Endothelial cell of umbilical vein (primary cell): ENCODE measurements around the gene PRKCB. TPM values are rescaled to one million over a fixed set of nuclear protein-coding genes. Genes with fewer than 3 reads are reported as not detected.

Experiments
- BruUV-seq: library from RNA; stranded (reverse); fragments of 400-500 nt; replicated peaks from 2 replicates; lab custom pipeline; 2021; lab: Mats Ljungman, UMichigan
- CTCF ChIA-PET: fragments of 300-600, 350-600 bp; sonication (Branson Sonifier 250); formaldehyde crosslinking; loops from one replicate; lab custom pipeline; 2021; ENCODE audit warnings: antibody characterized with exemption, inconsistent platforms; lab: Charles Lee
- POLR2A ChIA-PET: fragments of 300-600, 350-600 bp; sonication (Branson Sonifier 250); formaldehyde crosslinking; loops from one replicate; lab custom pipeline; 2021; ENCODE audit warnings: antibody characterized with exemption, inconsistent platforms; lab: Charles Lee
- DNase-seq: peaks from one replicate; pipeline ENCODE4 v3.0.0-alpha.2; 2011; ENCODE audit warnings: low read depth, low spot score
- FAIRE-seq: peaks from 2 replicates; lab custom pipeline; 2011; peaks lifted over from hg19 to GRCh38; lab: Jason Lieb, UNC
- H2AFZ ChIP-seq: 2 replicates; pipeline ENCODE4 v1.6.0; 2012; ENCODE audit warnings: low read depth, low read length, control low read depth, inconsistent platforms
- H3K27ac ChIP-seq: 2 replicates; pipeline ENCODE4 v1.5.1; 2011; ENCODE audit warnings: low read depth, mild to moderate bottlenecking, control low read depth, low read length, moderate library complexity; ENCODE audit not compliant: insufficient read depth
- H3K27me3 ChIP-seq, 2 experiments: 2 replicates each; pipeline versions ENCODE4 v1.6.0 to v1.6.1; 2011; ENCODE audit warnings: low read length in 2 of 2, mixed read lengths in 1 of 2; ENCODE audit not compliant: control insufficient read depth in 2 of 2, insufficient read depth in 2 of 2
- H3K36me3 ChIP-seq, 2 experiments: 2 replicates in 1 of 2; 3 replicates in 1 of 2; pipeline ENCODE4 v1.5.1; 2011; ENCODE audit warnings: low read length in 2 of 2, mild to moderate bottlenecking in 1 of 2, moderate library complexity in 1 of 2; ENCODE audit not compliant: control insufficient read depth in 2 of 2, insufficient read depth in 2 of 2; ENCODE audit errors: extremely low read depth in 1 of 2
- H3K4me1 ChIP-seq: 3 replicates; pipeline ENCODE4 v1.5.1; 2011; ENCODE audit warnings: mild to moderate bottlenecking, low read length; ENCODE audit not compliant: control insufficient read depth, insufficient read depth; ENCODE audit errors: extremely low read depth
- H3K4me2 ChIP-seq: 2 replicates; pipeline ENCODE4 v1.6.1; 2011; ENCODE audit warnings: low read length, control low read depth, mixed read lengths; ENCODE audit not compliant: insufficient read depth
- H3K4me3 ChIP-seq, 3 experiments: fragments of 200-600 bp in 1 of 3; sonication (generic), shearing (Covaris generic) in 1 of 3; replicated peaks in 1 of 3; 2 replicates each; pipeline ENCODE4 v1.5.1; 2011 to 2016; ENCODE audit warnings: control low read depth in 3 of 3, low read length in 3 of 3, mild to moderate bottlenecking in 2 of 3, inconsistent platforms in 1 of 3, low read depth in 1 of 3, moderate library complexity in 1 of 3; ENCODE audit not compliant: insufficient read depth in 1 of 3
- H3K79me2 ChIP-seq: 2 replicates; pipeline ENCODE4 v1.6.0; 2012; ENCODE audit warnings: low read length, inconsistent platforms; ENCODE audit not compliant: control insufficient read depth, insufficient read depth
- H3K9ac ChIP-seq: replicated peaks from 2 replicates; pipeline ENCODE3; 2011; ENCODE audit warnings: low read length, control low read depth; ENCODE audit not compliant: insufficient read depth; ENCODE audit errors: extremely low read depth
- H3K9me1 ChIP-seq: replicated peaks from 3 replicates; pipeline ENCODE4 v1.6.0; 2011; ENCODE audit warnings: mild to moderate bottlenecking, low read length; ENCODE audit not compliant: control insufficient read depth, insufficient read depth; ENCODE audit errors: extremely low read depth
- H3K9me3 ChIP-seq: replicated peaks from 2 replicates; pipeline ENCODE4 v1.5.1; 2012; ENCODE audit warnings: low read length, inconsistent platforms; ENCODE audit not compliant: control insufficient read depth, insufficient read depth
- H4K20me1 ChIP-seq: replicated peaks from 2 replicates; pipeline ENCODE3; 2011; ENCODE audit warnings: mild to moderate bottlenecking, low read length; ENCODE audit not compliant: control insufficient read depth, insufficient read depth; ENCODE audit errors: extremely low read depth
- EZH2 ChIP-seq: IDR thresholded peaks from 2 replicates; pipeline ENCODE4 v1.6.1; 2012; ENCODE audit warnings: borderline replicate concordance, low read depth, mild to moderate bottlenecking, moderate library complexity, low read length, inconsistent platforms; ENCODE audit not compliant: severe bottlenecking
- FOS ChIP-seq: IDR thresholded peaks from 2 replicates; pipeline ENCODE4 v1.6.1; 2011; ENCODE audit warnings: mild to moderate bottlenecking, low read length, moderate library complexity, borderline replicate concordance; ENCODE audit not compliant: insufficient read depth
- GATA2 ChIP-seq: IDR thresholded peaks from 2 replicates; pipeline ENCODE4 v1.7.0; 2011; ENCODE audit warnings: low read depth, mild to moderate bottlenecking, moderate library complexity, mixed read lengths, low read length; ENCODE audit not compliant: insufficient read length, insufficient read depth
- JUN ChIP-seq: IDR thresholded peaks from 2 replicates; pipeline ENCODE4 v1.6.1; 2011; ENCODE audit warnings: borderline replicate concordance, low read depth; ENCODE audit not compliant: insufficient read length, insufficient read depth
- MYC ChIP-seq: IDR thresholded peaks from one replicate; pipeline ENCODE4 v1.6.1; 2011; ENCODE audit warnings: mild to moderate bottlenecking, low read depth, low read length
- POLR2A ChIP-seq: IDR thresholded peaks from 2 replicates; pipeline ENCODE4 v1.6.1; 2012; ENCODE audit warnings: low read depth, mild to moderate bottlenecking, control low read depth, low read length
- POLR2AphosphoS5 ChIP-seq: IDR thresholded peaks from 2 replicates; pipeline ENCODE4 v1.6.1; 2012; ENCODE audit warnings: low read depth, mild to moderate bottlenecking, control low read depth, low read length, moderate library complexity; ENCODE audit not compliant: insufficient read depth
- dilution Hi-C: fragments of 300-500 bp; cut with MboI; formaldehyde crosslinking; loops from one replicate; pipeline ENCODE4 v1.15.0; 2019; ENCODE audit warnings: low sequenced_read_pairs; ENCODE audit not compliant: extremely low pct_ligation_motif_present
- intact Hi-C: fragments of 100-400 bp; cut with micrococcal nuclease; formaldehyde crosslinking; loops from one replicate; pipeline ENCODE4 v1.10.0; 2022
- polyA plus RNA-seq, 4 experiments: library from polyadenylated mRNA; depleted of rRNA in 3 of 4; stranded (reverse) in 3 of 4; unstranded in 1 of 4; fragments of >200 nt; gene quantifications; 2 replicates each; pipeline versions ENCODE4 v1.2.1 to v1.2.3, GENCODE V29; 2011 to 2012; ENCODE audit warnings: missing spikeins in 1 of 4
- total RNA-seq: library from RNA; stranded (reverse); gene quantifications from 2 replicates; pipeline ENCODE4 v1.2.3, GENCODE V29; 2021
- TF ChIP-seq, protein P1 (sequence below): IDR thresholded peaks from 2 replicates; pipeline ENCODE4 v1.6.1; 2011; ENCODE audit not compliant: insufficient read depth, insufficient read length
- TF ChIP-seq, protein P2 (sequence below), 2 donors: IDR thresholded peaks; 1 replicate in 1 of 2; 2 replicates in 1 of 2; pipeline ENCODE4 v1.5.1; 2011; ENCODE audit warnings: low read length in 2 of 2, mild to moderate bottlenecking in 2 of 2, moderate library complexity in 2 of 2, control low read depth in 1 of 2, inconsistent platforms in 1 of 2, low read depth in 1 of 2; ENCODE audit not compliant: insufficient read depth in 1 of 2; ENCODE audit errors: extremely low read depth in 1 of 2

PRKCB gene
- total and polyA plus RNA-seq, 2 donors (not counting 3 experiments of a cell fraction or from before 2014, with no cell fraction given), result 0.01 TPM; not detected in 1

DNA sequence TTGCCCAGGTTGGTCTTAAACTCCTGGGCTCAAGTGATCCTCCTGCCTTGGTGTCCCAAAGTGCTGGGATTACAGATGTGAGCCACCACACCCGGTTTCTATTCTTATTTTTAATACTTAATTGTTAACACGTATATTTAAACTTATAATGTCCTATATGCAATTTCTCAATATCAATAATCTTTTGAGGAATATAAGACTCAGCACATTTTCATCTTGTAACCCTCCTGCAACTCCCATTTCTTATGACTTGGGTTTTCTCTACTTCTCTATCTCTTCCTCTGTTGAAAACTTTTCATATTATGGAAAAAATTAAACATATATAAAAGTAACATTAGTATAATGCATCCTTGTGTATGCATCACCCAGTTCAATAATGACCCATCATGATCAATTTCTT, 150.7 kb downstream of the PRKCB start:
- no peak for TF ChIP-seq POLR2A
- TF ChIP-seq, protein P1, sequence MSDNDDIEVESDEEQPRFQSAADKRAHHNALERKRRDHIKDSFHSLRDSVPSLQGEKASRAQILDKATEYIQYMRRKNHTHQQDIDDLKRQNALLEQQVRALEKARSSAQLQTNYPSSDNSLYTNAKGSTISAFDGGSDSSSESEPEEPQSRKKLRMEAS, result no peak
- TF ChIP-seq MYC, result no peak
- TF ChIP-seq EZH2, result no peak
- TF ChIP-seq GATA2, result no peak
- TF ChIP-seq FOS, result no peak
- TF ChIP-seq JUN, result no peak
- TF ChIP-seq, protein P2, sequence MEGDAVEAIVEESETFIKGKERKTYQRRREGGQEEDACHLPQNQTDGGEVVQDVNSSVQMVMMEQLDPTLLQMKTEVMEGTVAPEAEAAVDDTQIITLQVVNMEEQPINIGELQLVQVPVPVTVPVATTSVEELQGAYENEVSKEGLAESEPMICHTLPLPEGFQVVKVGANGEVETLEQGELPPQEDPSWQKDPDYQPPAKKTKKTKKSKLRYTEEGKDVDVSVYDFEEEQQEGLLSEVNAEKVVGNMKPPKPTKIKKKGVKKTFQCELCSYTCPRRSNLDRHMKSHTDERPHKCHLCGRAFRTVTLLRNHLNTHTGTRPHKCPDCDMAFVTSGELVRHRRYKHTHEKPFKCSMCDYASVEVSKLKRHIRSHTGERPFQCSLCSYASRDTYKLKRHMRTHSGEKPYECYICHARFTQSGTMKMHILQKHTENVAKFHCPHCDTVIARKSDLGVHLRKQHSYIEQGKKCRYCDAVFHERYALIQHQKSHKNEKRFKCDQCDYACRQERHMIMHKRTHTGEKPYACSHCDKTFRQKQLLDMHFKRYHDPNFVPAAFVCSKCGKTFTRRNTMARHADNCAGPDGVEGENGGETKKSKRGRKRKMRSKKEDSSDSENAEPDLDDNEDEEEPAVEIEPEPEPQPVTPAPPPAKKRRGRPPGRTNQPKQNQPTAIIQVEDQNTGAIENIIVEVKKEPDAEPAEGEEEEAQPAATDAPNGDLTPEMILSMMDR (IDR thresholded peaks at IDR 0.05; ENCODE audit: extremely low read depth in 1 of 2, insufficient read depth in 1 of 2, low read depth in 1 of 2, low read length in 2 of 2), result no peak
- TF ChIP-seq POLR2AphosphoS5, result no peak
- intact Hi-C loops, result no loop called here
- ChIA-PET POLR2A (no interaction called here), CTCF (no interaction called here)
- H4K20me1 ChIP-seq, result no peaks in the 10 kb centered on the region
- no peaks in the 10 kb centered on the region for H3K4me1 ChIP-seq
- no peak overlapping the region for H3K27ac ChIP-seq
- dilution Hi-C loops, result no loop called here
- no TSS peak for BruUV-seq
- H3K36me3 ChIP-seq, result no peaks in the 10 kb centered on the region
- H3K79me2 ChIP-seq, result no peaks in the 10 kb centered on the region
- no peaks in the 10 kb centered on the region for H3K9me1 ChIP-seq
- H3K4me2 ChIP-seq, result no peak overlapping the region
- H3K9me3 ChIP-seq, result no peaks in the 10 kb centered on the region
- FAIRE-seq (no peak), DNase-seq (no peak)
- no peaks in the 10 kb centered on the region for H3K27me3 ChIP-seq
- H2AFZ ChIP-seq, result no peak overlapping the region
- no peak overlapping the region for H3K9ac ChIP-seq
- H3K4me3 ChIP-seq, result no peak overlapping the region
